ENCODE measurements around the gene COPZ1. TPM values are rescaled to one million over a fixed set of nuclear protein-coding genes. Genes with fewer than 3 reads are reported as not detected.

Gene COPZ1
- total RNA-seq, 2 donors from 2014 or later, result 83.1 to 192 TPM

- no peak overlapping the region for H3K4me3 ChIP-seq
- H3K9me3 ChIP-seq, result no peaks in the 10 kb centered on the region
- H3K27ac ChIP-seq, result no peak overlapping the region
- DNase-seq (ENCODE audit: low spot score), result peak; percentile 70
- no peaks in the 10 kb centered on the region for H3K4me1 ChIP-seq (replicated peaks)
- H3K27me3 ChIP-seq (replicated peaks; ENCODE audit: insufficient read depth), result no peaks in the 10 kb centered on the region
- intact Hi-C loops (cut with DNase I), result loop anchor here (5.0 kb wide), 1 partner anchor 34 kb away; the partner anchor contains the start of gene COPZ1
- TF ChIP-seq CTCF (IDR thresholded peaks at IDR 0.05), result peak; percentile 66 to 90 (median 78)
- TF ChIP-seq POLR2A (IDR thresholded peaks at IDR 0.05), result no peak
- peak; percentile 50 for TF ChIP-seq POLR2AphosphoS5 (IDR thresholded peaks at IDR 0.05)
- WGBS, result 67% methylated on average over 16 of the region's 16 CpGs
- H3K36me3 ChIP-seq, result no peaks in the 10 kb centered on the region
Measured at GRCh38 chr12:54360717-54361456, 36.0 kb downstream of the COPZ1 start.

GRCh38 chr12:54363047-54363446 lies 38.1 kb downstream of the COPZ1 start:
- WGBS, result 80% methylated on average over 8 of the region's 8 CpGs
- no peak overlapping the region for H3K27ac ChIP-seq
- intact Hi-C loops (cut with DNase I), result loop anchor here (5.0 kb wide), 1 partner anchor 36 kb away; the partner anchor contains the start of gene COPZ1
- no peak overlapping the region for H3K4me3 ChIP-seq
- H3K36me3 ChIP-seq, result no peaks in the 10 kb centered on the region
- TF ChIP-seq POLR2A (IDR thresholded peaks at IDR 0.05), result no peak
- no peak for TF ChIP-seq POLR2AphosphoS5 (IDR thresholded peaks at IDR 0.05)
- no peak for TF ChIP-seq CTCF (IDR thresholded peaks at IDR 0.05)
- DNase-seq (ENCODE audit: low spot score), result no peak
- no peaks in the 10 kb centered on the region for H3K4me1 ChIP-seq (replicated peaks)
- no peaks in the 10 kb centered on the region for H3K9me3 ChIP-seq
- no peaks in the 10 kb centered on the region for H3K27me3 ChIP-seq (replicated peaks; ENCODE audit: insufficient read depth)

- TF ChIP-seq POLR2AphosphoS5 (IDR thresholded peaks at IDR 0.05) (no peak), CTCF (IDR thresholded peaks at IDR 0.05) (no peak), POLR2A (IDR thresholded peaks at IDR 0.05) (no peak)
- Histone ChIP-seq H3K9me3 (no peaks in the 10 kb centered on the region), H3K27me3 (replicated peaks; ENCODE audit: insufficient read depth) (no peaks in the 10 kb centered on the region), H3K4me3 (no peak overlapping the region), H3K4me1 (replicated peaks) (no peaks in the 10 kb centered on the region), H3K36me3 (no peaks in the 10 kb centered on the region), H3K27ac (no peak overlapping the region)
- intact Hi-C loops (cut with DNase I), result loop anchor here (5.0 kb wide), 1 partner anchor 36 kb away; the partner anchor contains the start of gene COPZ1
- DNase-seq (ENCODE audit: low spot score), result no peak
- WGBS, result 81% methylated on average over 6 of the region's 6 CpGs
Measured at GRCh38 chr12:54363618-54364017, 38.7 kb downstream of the COPZ1 start.

GRCh38 chr12:54364413-54364812 lies 39.5 kb downstream of the COPZ1 start, which contains the start of gene GPR84:
Gene GPR84, minus strand, starts transcription at chr12:54364486. Its CDS starts 635 bp downstream, at chr12:54363851.
- no peak for DNase-seq (ENCODE audit: low spot score)
- H3K27me3 ChIP-seq (replicated peaks; ENCODE audit: insufficient read depth), result no peaks in the 10 kb centered on the region
- H3K36me3 ChIP-seq, result no peaks in the 10 kb centered on the region
- H3K4me1 ChIP-seq (replicated peaks), result no peaks in the 10 kb centered on the region
- H3K9me3 ChIP-seq, result no peaks in the 10 kb centered on the region
- 64% methylated on average over 4 of the region's 4 CpGs for WGBS
- no peak within 1 kb of the TSS for H3K4me3 ChIP-seq
- intact Hi-C loops (cut with DNase I), result loop anchor here (5.0 kb wide), 1 partner anchor 37 kb away; the partner anchor contains the start of gene COPZ1
- no peak within 1 kb of the TSS for H3K27ac ChIP-seq
- TF ChIP-seq POLR2AphosphoS5 (IDR thresholded peaks at IDR 0.05), result no peak
- TF ChIP-seq CTCF (IDR thresholded peaks at IDR 0.05), result no peak
- no peak for TF ChIP-seq POLR2A (IDR thresholded peaks at IDR 0.05)

Measured in prostate gland (tissue), 2 donors.